ENCODE results near the gene NUBP2.

NUBP2 gene

DNA sequence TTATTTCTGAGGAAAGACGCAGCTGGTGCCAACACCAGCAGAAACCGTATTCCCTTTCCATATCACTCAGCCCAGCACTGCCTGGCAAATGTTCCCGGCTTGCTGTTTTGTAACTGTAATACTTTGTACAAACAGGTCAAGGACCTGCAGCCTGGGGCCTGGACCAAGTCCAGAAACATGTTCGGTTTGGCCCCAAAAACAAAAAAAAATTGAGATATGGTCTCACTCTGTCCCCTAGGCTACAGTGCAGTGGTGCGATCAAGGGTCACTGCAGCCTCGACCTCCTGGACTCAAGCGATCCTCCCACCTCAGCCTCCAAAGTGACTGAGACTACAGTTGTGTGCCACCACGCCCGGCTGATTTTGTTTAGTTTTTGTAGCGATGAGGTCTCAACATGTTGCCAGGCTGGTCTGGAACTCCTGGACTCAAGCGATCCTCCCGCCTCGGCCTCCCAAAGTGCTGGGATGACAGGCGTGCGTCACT, 42.7 kb downstream of the NUBP2 start:
- Histone ChIP-seq H3K9ac (ENCODE audit: low read length) (no peak overlapping the region), H3K4me3 (ENCODE audit: low read length) (peak overlapping the region; percentile 87)

DNA sequence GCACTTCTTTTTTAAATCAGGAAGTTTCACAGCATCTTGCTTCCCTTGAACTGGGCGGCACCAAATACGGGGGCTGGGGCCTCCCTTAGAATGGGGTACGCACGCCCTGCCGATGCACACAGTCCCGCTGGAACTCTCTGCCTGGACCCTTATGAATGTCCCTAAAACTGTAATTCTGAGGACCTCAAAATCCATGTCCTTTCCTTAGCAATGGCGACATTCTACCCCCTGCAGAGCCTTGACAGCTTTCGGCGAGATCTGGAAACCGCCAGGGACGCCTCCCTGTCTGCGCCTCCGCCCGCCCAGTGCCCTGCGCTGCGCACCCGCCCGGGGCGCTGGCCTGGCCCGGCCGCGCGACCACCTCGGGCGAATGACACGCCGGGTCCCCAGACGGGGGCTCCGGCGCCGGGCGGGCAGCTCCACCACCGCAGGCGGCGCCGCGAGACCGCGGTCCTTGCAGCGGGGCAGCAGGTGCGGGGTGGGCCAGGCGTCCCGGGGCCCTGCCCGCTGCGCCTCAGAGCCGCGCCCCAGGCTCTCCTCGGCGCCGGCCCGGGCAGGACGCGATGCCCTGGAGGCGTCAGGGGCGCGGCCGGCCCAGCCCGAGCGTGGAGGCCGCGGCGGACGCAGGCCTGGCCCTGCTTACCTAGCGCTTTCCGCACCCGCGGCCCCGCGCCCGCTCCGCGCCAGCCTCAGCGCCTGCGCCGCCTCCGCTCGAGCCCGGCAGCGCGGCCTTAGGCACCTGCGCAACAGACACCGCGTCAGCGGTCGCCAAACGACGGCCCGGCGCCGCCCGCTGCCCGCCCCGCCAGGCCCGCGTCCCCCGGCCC, 43.3 kb downstream of the NUBP2 start:
- Histone ChIP-seq H3K4me3 (ENCODE audit: low read length) (peak overlapping the region; percentile 87), H3K9ac (ENCODE audit: low read length) (peak overlapping the region; percentile 47), H3K27ac (ENCODE audit: low read depth, low read length) (peak overlapping the region; percentile 74)

More for the DNA sequence above, 42.7 kb downstream of the NUBP2 start:
- H3K27me3 ChIP-seq (ENCODE audit: control insufficient read depth, insufficient read depth, low read length), result no peaks in the 10 kb centered on the region
- H3K36me3 ChIP-seq (ENCODE audit: control insufficient read depth, insufficient read depth, low read length), result peaks cover 6% of the 10 kb centered on the region
- peak overlapping the region; percentile 74 for H3K27ac ChIP-seq (ENCODE audit: low read depth, low read length)
- H3K4me1 ChIP-seq (ENCODE audit: control insufficient read depth, insufficient read depth, low read length), result peaks cover 16% of the 10 kb centered on the region

DNA sequence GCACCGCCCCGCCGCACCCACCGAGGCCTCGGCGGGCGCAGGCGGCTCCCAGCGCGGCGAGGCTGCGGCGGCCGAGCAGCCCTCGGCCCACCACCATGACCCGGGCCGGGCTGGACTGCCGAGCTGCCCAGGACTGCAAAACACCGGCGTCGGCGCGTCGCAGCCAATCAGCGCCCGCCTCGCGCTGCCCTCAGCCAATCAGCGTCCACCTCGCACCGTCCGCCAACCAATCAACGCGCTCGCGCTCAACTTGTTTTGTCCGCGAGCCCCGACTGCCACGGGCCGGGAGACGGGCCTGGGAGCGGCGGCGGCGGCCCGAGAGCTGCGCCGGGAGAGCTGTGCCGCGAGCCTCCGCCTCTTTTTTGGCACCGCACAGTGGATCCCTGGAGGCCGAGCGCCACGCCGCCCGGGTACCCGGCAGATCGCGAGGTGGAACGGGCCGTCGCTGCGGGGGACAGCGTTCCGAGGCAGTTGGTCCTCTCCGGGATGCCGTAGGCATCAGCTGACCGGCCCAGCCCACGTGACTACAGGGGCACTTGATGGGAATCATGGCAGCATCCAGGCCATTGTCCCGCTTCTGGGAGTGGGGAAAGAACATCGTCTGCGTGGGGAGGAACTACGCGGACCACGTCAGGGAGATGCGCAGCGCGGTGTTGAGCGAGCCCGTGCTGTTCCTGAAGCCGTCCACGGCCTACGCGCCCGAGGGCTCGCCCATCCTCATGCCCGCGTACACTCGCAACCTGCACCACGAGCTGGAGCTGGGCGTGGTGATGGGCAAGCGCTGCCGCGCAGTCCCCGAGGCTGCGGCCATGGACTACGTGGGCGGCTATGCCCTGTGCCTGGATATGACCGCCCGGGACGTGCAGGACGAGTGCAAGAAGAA, 44.2 kb downstream of the NUBP2 start, which contains the start of the genes FAHD1 and HAGH:
FAHD1 (plus strand) TSS at position 516 of the 883 bp plus-strand sequence; CDS start at position 549, 33 bp downstream.
HAGH (minus strand) TSS at position 135 of the 883 bp plus-strand sequence; CDS start at position 97, 38 bp downstream.
- Histone ChIP-seq H3K4me3 (ENCODE audit: low read length) (peak within 1 kb of the TSS; percentile 100), H3K36me3 (ENCODE audit: control insufficient read depth, insufficient read depth, low read length) (peaks cover 6% of the 10 kb centered on the region), H3K27me3 (ENCODE audit: control insufficient read depth, insufficient read depth, low read length) (no peaks in the 10 kb centered on the region), H3K4me1 (ENCODE audit: control insufficient read depth, insufficient read depth, low read length) (peaks cover 16% of the 10 kb centered on the region), H3K9ac (ENCODE audit: low read length) (peak within 1 kb of the TSS; percentile 91), H3K27ac (ENCODE audit: low read depth, low read length) (peak within 1 kb of the TSS; percentile 80)

More for the DNA sequence above, 43.3 kb downstream of the NUBP2 start:
- Histone ChIP-seq H3K36me3 (ENCODE audit: control insufficient read depth, insufficient read depth, low read length) (peaks cover 6% of the 10 kb centered on the region), H3K4me1 (ENCODE audit: control insufficient read depth, insufficient read depth, low read length) (peaks cover 16% of the 10 kb centered on the region), H3K27me3 (ENCODE audit: control insufficient read depth, insufficient read depth, low read length) (no peaks in the 10 kb centered on the region)

DNA sequence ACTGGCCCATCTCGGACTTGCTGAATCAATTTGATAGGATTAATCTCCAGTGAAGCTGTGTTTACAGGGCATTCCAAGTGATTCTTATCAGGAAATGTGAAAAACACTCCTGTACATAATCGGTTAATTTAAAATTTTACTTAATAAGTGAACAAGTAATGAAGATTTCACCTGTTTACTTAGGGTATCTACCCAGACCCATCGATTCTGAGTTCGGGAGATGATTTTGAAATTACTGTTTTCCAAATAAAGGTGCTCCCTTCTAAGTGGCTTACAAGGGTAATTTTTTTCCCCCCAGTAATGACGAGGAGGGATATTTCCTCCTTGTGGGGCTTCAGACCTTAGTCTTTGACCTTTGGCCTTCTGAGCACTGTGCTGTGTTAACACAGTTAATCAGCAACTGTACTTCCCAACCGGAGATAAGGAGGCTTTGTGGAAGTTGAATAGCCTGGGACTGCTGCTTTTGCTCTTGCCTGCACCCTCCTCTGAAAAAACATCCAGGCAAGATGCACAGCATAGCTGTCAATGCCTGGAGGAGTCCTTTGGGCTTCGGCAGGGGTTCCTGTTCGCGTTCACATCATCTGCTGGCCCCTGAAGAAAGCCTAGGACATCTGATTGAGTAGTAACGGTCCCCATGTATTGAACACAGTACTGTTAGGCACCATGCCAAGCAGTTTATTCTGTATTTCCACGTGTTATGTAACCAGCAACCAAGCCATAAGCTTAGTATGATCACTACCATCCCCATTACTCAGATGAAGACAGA, 46.1 kb downstream of the NUBP2 start:
- Histone ChIP-seq H3K4me3 (ENCODE audit: low read length) (peak overlapping the region; percentile 100), H3K27ac (ENCODE audit: low read depth, low read length) (no peak overlapping the region), H3K9ac (ENCODE audit: low read length) (no peak overlapping the region), H3K36me3 (ENCODE audit: control insufficient read depth, insufficient read depth, low read length) (peaks cover 5% of the 10 kb centered on the region), H3K27me3 (ENCODE audit: control insufficient read depth, insufficient read depth, low read length) (no peaks in the 10 kb centered on the region), H3K4me1 (ENCODE audit: control insufficient read depth, insufficient read depth, low read length) (peaks cover 16% of the 10 kb centered on the region)

DNA sequence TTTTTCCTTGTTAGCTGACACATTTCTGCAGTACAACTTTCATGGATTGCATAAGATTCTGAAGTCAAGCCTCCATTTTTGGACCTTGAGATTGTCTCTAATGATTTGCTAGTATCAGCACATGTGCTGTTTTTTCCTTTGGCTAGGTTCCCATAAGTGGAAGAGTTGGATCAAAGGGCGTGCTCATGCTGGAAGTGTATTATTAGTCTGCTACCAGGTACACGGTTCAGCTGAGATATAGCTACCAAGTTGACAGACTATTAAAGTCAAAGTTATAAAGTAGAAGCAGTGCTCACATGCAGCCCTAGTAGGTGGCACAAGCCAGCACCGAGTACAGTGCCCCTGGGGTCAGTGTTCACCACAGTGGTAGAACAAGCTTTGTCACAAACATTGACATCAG, 47.5 kb downstream of the NUBP2 start:
- Histone ChIP-seq H3K4me3 (ENCODE audit: low read length) (no peak overlapping the region), H3K27me3 (ENCODE audit: control insufficient read depth, insufficient read depth, low read length) (no peaks in the 10 kb centered on the region), H3K27ac (ENCODE audit: low read depth, low read length) (no peak overlapping the region), H3K36me3 (ENCODE audit: control insufficient read depth, insufficient read depth, low read length) (peaks cover 5% of the 10 kb centered on the region), H3K9ac (ENCODE audit: low read length) (no peak overlapping the region), H3K4me1 (ENCODE audit: control insufficient read depth, insufficient read depth, low read length) (peaks cover 14% of the 10 kb centered on the region)

DNA sequence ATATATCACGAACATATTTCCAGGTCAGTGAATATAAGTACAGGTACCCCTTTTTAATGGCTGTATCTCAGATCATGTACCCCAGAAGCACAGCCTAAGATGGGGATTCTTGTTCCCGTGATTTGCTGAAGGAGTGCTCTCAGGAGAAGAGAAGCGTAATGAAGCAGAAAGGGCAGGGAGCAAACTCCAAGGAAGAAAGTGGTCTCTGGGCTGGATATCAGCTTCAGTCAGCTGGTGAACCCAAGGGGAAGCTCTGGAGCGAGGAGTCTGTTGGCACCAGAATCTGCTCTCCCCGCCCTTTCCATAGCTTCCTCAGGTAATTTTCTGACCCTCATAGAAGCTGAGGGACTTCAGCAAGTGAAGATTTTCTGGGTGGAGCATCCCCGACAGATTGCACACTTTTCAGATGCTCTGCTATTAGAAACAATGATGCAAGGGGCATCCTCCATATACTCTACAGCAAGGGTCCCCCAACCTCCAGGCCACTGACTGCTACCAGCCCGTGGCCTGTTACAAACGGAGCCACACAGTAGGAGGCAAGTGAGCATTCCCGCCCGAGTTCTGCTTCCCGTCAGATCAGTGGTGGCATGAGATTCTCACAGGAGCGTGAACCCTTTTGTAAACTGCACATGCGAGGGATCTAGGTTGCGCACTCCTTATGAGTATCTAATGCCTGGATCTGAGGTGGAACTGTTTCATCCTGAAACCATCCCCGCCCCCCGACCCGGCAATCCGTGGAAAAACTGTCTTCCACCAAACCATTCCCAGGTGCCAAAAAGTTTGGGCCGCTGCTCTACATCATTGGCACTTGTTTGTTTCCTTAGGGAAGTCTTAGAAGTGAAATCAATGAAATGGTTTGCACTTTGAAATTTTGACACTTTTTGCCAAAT, 48.7 kb downstream of the NUBP2 start:
- Histone ChIP-seq H3K4me1 (ENCODE audit: control insufficient read depth, insufficient read depth, low read length) (peaks cover 8% of the 10 kb centered on the region), H3K36me3 (ENCODE audit: control insufficient read depth, insufficient read depth, low read length) (peaks cover 5% of the 10 kb centered on the region), H3K4me3 (ENCODE audit: low read length) (no peak overlapping the region), H3K27me3 (ENCODE audit: control insufficient read depth, insufficient read depth, low read length) (no peaks in the 10 kb centered on the region), H3K9ac (ENCODE audit: low read length) (no peak overlapping the region), H3K27ac (ENCODE audit: low read depth, low read length) (no peak overlapping the region)

DNA sequence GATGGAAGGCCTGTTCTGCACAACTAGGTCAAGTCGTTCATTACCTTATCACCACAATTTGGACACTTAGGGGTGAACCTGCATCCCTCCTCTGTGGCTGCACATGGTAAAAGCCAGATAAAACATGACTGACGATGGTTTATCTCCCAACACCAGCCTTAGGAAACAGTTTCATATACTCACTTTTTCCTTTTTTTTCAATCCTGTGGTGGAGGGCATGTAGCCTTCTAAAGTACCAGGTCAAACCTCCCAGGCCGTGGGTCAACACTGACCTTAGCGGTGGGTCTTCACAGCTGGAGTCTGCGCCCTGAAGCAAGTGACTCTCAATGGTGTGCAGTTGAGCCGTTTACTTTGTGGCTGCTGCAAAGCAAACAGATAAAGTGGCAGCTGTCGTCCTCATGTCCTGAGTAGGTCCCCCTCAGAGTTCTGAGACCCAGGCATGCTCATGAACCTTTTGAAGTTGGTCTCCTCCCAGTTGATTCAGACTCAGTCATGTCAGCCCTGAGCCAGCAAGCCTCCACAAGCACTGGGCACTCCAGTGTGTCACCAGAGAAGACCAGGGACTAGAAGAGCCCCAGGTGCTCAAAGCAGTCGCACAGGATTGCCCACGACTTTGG, 50.2 kb downstream of the NUBP2 start:
- Histone ChIP-seq H3K27me3 (ENCODE audit: control insufficient read depth, insufficient read depth, low read length) (no peaks in the 10 kb centered on the region), H3K36me3 (ENCODE audit: control insufficient read depth, insufficient read depth, low read length) (peaks cover 5% of the 10 kb centered on the region), H3K27ac (ENCODE audit: low read depth, low read length) (no peak overlapping the region), H3K4me1 (ENCODE audit: control insufficient read depth, insufficient read depth, low read length) (peaks cover 5% of the 10 kb centered on the region), H3K9ac (ENCODE audit: low read length) (no peak overlapping the region), H3K4me3 (ENCODE audit: low read length) (no peak overlapping the region)

DNA sequence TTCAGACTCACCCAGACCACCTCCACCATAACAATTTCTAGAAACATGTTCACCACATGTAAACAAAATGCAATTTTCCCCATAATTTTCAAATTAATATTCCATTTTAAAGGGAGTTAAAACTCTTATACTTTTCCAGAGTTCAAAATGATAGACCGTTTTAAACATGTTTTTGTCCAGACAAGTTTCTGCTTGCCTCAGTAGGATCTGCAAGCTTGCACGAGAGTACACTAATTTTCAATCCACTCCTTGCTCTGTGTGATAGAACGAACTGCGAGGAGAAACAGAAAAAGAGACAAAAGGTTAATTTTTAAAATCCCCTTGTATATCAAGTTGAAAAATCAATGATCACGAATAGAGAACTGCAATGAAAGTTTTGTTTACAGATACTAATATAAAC, 51.3 kb downstream of the NUBP2 start:
- H3K4me3 ChIP-seq (ENCODE audit: low read length), result no peak overlapping the region
- peaks cover 2% of the 10 kb centered on the region for H3K4me1 ChIP-seq (ENCODE audit: control insufficient read depth, insufficient read depth, low read length)
- H3K9ac ChIP-seq (ENCODE audit: low read length), result no peak overlapping the region
- peaks cover 5% of the 10 kb centered on the region for H3K36me3 ChIP-seq (ENCODE audit: control insufficient read depth, insufficient read depth, low read length)
- no peak overlapping the region for H3K27ac ChIP-seq (ENCODE audit: low read depth, low read length)
- no peaks in the 10 kb centered on the region for H3K27me3 ChIP-seq (ENCODE audit: control insufficient read depth, insufficient read depth, low read length)
